ENCODE results near the gene JAZF1.

DNA sequence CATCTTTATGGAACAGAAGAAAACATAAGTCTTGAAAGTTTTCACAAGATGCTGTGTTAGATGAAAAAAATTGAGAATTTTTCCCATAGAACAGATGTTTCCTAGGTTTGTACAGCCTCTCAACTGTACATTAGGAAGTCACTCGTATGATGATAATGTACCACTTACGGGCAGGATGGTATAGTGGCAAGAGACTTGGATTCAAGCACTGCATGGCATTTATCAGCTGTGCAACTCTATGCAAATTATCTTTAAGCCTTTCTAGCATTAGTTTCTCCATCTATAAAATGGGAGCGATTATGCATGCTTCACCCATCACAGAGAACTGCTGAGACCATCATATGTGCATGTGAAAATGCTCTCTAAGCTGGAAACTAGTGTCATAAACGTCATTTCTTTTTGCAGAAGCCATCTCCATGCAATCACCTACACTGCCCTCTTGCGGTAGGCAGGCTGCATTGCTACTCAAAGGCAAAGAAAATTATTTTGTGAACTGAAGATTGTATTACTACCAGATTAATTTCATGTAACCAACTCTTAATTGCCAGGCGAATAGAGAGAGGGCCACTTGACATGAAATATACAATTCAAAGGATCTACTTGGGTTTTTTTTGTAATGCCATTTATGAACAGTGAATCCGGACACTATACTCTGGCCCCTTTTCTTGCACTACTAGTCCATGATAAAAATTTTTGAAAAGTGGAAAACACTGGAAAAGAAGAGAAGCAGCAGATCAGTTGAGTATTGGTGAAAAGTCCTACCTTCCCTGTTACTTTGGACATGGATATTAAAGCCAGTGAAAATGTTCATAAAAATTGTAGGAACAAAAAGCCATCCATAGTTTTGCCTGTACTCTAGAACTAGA lies 102.3 kb downstream of the JAZF1 start:
- TF ChIP-seq POLR2AphosphoS5 (IDR thresholded peaks at IDR 0.05), result no peak
- TF ChIP-seq, protein P1, sequence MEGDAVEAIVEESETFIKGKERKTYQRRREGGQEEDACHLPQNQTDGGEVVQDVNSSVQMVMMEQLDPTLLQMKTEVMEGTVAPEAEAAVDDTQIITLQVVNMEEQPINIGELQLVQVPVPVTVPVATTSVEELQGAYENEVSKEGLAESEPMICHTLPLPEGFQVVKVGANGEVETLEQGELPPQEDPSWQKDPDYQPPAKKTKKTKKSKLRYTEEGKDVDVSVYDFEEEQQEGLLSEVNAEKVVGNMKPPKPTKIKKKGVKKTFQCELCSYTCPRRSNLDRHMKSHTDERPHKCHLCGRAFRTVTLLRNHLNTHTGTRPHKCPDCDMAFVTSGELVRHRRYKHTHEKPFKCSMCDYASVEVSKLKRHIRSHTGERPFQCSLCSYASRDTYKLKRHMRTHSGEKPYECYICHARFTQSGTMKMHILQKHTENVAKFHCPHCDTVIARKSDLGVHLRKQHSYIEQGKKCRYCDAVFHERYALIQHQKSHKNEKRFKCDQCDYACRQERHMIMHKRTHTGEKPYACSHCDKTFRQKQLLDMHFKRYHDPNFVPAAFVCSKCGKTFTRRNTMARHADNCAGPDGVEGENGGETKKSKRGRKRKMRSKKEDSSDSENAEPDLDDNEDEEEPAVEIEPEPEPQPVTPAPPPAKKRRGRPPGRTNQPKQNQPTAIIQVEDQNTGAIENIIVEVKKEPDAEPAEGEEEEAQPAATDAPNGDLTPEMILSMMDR (IDR thresholded peaks at IDR 0.05), result peak in 5 of 7 experiments; percentile 58 to 95 (median 92)
